SU-DHL-6 (cell line): ENCODE results near the gene INPP4B.

Source experiments
- CTCF ChIP-seq: fragments of 200-600 bp; sonication (generic); IDR thresholded peaks from one replicate; pipeline ENCODE4 v1.5.1; 2017; ENCODE audit warnings: antibody characterized with exemption, mild to moderate bottlenecking, low read length, moderate library complexity; ENCODE audit not compliant: insufficient read depth, poor library complexity, severe bottlenecking
- EZH2phosphoT487 ChIP-seq: fragments of 200-600 bp; sonication (generic), shearing (Covaris generic); conservative IDR thresholded peaks from 2 replicates; pipeline ENCODE4 v1.6.1; 2018; ENCODE audit warnings: mild to moderate bottlenecking, antibody characterized with exemption, low read length, moderate library complexity, mixed read lengths

- no peak for TF ChIP-seq CTCF
- TF ChIP-seq EZH2phosphoT487 = no peak
Measured at GRCh38 chr4:142565771-142566170, 280.3 kb downstream of the INPP4B start.
